Mesothelial cell of epicardium (in vitro differentiated cells): Measurements from ENCODE around the gene RAB29. TPM values are rescaled to one million over a fixed set of nuclear protein-coding genes. Genes with fewer than 3 reads are reported as not detected.

Experiments used
- DNase-seq, 2 experiments: peaks; one replicate each; pipeline ENCODE4 v3.0.0; 2021; ENCODE audit warnings: low spot score in 2 of 2; ENCODE audit not compliant: unreplicated experiment in 2 of 2
- H3K27ac Mint-ChIP-seq: 2 replicates; pipeline ENCODE4 v1.8.0; 2021; ENCODE audit warnings: mixed read lengths
- H3K27me3 Mint-ChIP-seq: 2 replicates; pipeline ENCODE4 v1.8.0; 2021; ENCODE audit warnings: low read depth, mixed read lengths
- H3K36me3 Mint-ChIP-seq: 2 replicates; pipeline ENCODE4 v1.8.0; 2021; ENCODE audit warnings: mixed read lengths
- H3K4me1 Mint-ChIP-seq: 2 replicates; pipeline ENCODE4 v1.8.0; 2021; ENCODE audit warnings: mixed read lengths
- H3K4me3 Mint-ChIP-seq: 2 replicates; pipeline ENCODE4 v1.8.0; 2021; ENCODE audit warnings: mild to moderate bottlenecking, moderate library complexity, mixed read lengths
- H3K9me3 Mint-ChIP-seq: 2 replicates; pipeline ENCODE4 v1.8.0; 2021; ENCODE audit warnings: mixed read lengths
- CTCF ChIP-seq: fragments of 200-600 bp; sonication (generic); IDR thresholded peaks from one replicate; pipeline ENCODE4 v1.5.0; 2021; ENCODE audit warnings: antibody characterized with exemption; ENCODE audit not compliant: unreplicated experiment
- total RNA-seq: library from RNA; stranded (reverse); gene quantifications from 3 replicates; pipeline ENCODE4 v1.2.1, GENCODE V29; 2021

RAB29 gene
- total RNA-seq, 1 donor from 2014 or later, result 8.7 TPM

GRCh38 chr1:205750138-205751035, 24.9 kb downstream of the RAB29 start, which contains the start of gene NUCKS1:
TSS of gene NUCKS1 (minus strand) at chr1:205750182. CDS start at chr1:205749973, 209 bp downstream.
- Mint-ChIP-seq H3K9me3 (no peaks in the 10 kb centered on the region), H3K36me3 (no peaks in the 10 kb centered on the region), H3K4me1 (peaks cover 30% of the 10 kb centered on the region), H3K27me3 (peaks cover 3% of the 10 kb centered on the region), H3K4me3 (peak within 1 kb of the TSS; percentile 97), H3K27ac (peak within 1 kb of the TSS; percentile 99)
- TF ChIP-seq CTCF, result no peak
- DNase-seq, result peak; percentile 90 to 93

GRCh38 chr1:205749234-205750137, 25.8 kb downstream of the RAB29 start:
- Mint-ChIP-seq H3K9me3 (no peaks in the 10 kb centered on the region), H3K27me3 (peaks cover under 1% of the 10 kb centered on the region), H3K4me3 (peak overlapping the region; percentile 97), H3K27ac (peak overlapping the region; percentile 99), H3K36me3 (no peaks in the 10 kb centered on the region), H3K4me1 (peaks cover 36% of the 10 kb centered on the region)
- DNase-seq, result peak; percentile 88 to 93
- TF ChIP-seq CTCF, result no peak

GRCh38 chr1:205748403-205749233, 26.7 kb downstream of the RAB29 start:
- Mint-ChIP-seq H3K4me3 (peak overlapping the region; percentile 97), H3K27ac (peak overlapping the region; percentile 99), H3K36me3 (no peaks in the 10 kb centered on the region), H3K4me1 (peaks cover 42% of the 10 kb centered on the region), H3K9me3 (no peaks in the 10 kb centered on the region), H3K27me3 (no peaks in the 10 kb centered on the region)
- no peak for DNase-seq
- TF ChIP-seq CTCF, result no peak

- Mint-ChIP-seq H3K36me3 (no peaks in the 10 kb centered on the region), H3K4me1 (peaks cover 51% of the 10 kb centered on the region), H3K9me3 (no peaks in the 10 kb centered on the region), H3K27ac (peak overlapping the region; percentile 80), H3K4me3 (peak overlapping the region; percentile 97), H3K27me3 (no peaks in the 10 kb centered on the region)
- DNase-seq, result no peak
- no peak for TF ChIP-seq CTCF
Measured at GRCh38 chr1:205746757-205747412, 28.4 kb downstream of the RAB29 start.

DNA sequence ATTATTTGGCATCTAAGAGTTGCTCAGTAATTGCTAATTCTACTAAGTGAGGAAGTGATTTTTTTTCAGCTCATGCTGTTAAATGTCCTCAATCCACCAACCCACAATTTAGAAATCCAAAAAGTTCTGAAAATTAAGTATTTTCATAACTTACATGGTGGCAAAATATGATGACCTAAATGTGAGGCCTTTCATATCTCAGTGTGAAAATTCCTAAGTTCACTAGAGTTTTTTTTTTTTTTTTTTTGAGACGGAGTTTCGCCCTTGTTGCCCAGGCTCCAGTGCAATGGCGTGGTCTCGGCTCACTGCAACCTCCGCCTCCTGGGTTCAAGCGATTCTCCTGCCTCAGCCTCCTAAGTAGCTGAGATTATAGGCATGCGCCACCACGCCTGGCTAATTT, 30.9 kb downstream of the RAB29 start:
- Mint-ChIP-seq H3K36me3 (no peaks in the 10 kb centered on the region), H3K27ac (no peak overlapping the region), H3K27me3 (no peaks in the 10 kb centered on the region), H3K4me1 (peaks cover 55% of the 10 kb centered on the region), H3K4me3 (no peak overlapping the region), H3K9me3 (no peaks in the 10 kb centered on the region)
- TF ChIP-seq CTCF, result no peak
- no peak for DNase-seq
